HPDE6-E6E7 (cell line): ENCODE measurements around the gene DPPA2.
"Not testable (repeated sequence)": the region's sequence is repeated elsewhere in the genome, so short reads cannot be mapped to it uniquely, and the experiment has no call there.

Source experiments
- DNase-seq: peaks from one replicate; pipeline ENCODE4 v3.0.0; 2011; ENCODE audit warnings: missing footprints; ENCODE audit errors: extremely low spot score

The DPPA2 gene, protein sequence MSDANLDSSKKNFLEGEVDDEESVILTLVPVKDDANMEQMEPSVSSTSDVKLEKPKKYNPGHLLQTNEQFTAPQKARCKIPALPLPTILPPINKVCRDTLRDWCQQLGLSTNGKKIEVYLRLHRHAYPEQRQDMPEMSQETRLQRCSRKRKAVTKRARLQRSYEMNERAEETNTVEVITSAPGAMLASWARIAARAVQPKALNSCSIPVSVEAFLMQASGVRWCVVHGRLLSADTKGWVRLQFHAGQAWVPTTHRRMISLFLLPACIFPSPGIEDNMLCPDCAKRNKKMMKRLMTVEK

GRCh38 chr3:109316162-109316730, at the start of gene DPPA2:
Gene DPPA2, minus strand, starts transcription at chr3:109316517. Its CDS starts 1,975 bp downstream, at chr3:109314542.
- no peak for DNase-seq

DNA sequence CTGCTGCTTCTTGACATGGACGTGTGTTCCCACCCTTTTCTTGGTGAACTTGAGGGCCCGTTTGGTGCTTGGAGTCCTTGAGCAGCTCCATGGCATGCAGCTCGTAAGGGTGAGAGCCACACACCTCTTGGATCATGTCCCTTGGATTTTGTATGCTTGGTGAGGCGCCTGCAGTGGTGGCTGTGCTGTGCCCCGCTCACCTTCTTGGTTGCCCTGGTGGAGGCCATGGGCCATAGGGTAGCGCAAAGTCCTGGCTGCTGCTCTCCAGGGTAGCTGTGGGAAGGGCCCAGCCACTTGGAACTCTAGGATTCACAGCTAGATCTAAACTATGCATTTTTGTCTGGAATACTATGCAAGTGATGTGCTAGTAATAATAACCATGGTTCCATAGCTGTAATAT, 47.8 kb upstream of the DPPA2 start:
- DNase-seq = no peak

GRCh38 chr3:109363634-109364033, 47.3 kb upstream of the DPPA2 start:
- DNase-seq = no peak

DNA sequence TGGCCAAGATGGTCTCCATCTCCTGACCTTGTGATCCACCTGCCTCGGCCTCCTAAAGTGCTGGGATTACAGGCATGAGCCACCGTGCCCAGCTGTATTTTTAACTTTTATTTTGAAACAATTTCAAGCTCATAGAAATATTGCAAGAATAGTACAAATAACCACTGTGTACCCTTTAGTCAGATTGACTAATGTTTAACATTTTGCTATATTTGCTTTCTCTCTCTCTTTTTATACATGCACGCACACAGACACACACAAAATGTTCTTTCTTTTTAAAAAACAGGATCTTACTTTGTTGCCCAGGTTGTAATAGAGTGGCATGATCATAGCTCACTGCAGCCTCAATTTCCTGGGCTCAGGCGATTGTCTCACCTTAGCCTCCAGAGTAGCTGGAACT, 46.5 kb upstream of the DPPA2 start:
- no peak for DNase-seq

GRCh38 chr3:109358809-109359208, 42.5 kb upstream of the DPPA2 start:
- not testable (repeated sequence) for DNase-seq

GRCh38 chr3:109356442-109357155, 40.3 kb upstream of the DPPA2 start:
- DNase-seq = no peak

- no peak for DNase-seq
Measured at GRCh38 chr3:109355625-109356441, 39.5 kb upstream of the DPPA2 start.

DNA sequence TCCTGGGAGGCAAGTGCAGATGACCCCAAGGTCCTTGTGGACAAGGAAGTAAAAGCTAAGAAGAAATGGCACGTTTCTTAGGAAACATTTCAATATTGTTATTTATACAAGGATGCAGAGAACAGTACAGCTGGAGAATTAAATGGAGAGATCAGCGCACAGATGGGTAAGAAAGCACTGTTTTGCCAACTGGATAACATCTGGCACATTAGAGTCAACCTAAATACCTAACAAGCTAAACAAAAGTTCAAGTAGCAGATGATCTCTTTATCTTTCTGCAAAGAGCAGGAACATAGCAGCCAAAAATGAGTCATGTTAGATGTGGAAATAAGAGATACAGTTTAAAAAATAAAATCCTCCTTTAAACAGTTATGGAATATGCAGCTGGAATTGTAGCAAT, 36.7 kb upstream of the DPPA2 start:
- no peak for DNase-seq

DNA sequence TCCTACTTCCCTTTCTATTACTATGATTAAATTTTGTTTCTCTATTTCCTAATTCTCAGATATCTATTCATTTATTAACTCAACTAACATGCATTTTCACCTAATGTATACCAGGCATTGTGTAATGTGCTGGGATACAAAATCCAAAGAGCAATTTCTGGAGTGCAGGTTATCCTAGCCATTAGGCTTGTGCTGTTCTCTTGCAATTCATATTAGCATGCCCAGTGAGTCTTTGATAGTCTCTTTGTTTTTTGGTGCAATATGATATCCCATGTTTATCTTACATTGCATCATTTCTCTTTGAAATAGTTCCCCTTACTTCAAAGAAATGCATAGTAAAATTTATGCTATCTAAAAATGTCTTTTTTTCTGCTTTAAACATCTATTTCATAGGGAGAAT, 34.9 kb upstream of the DPPA2 start:
- no peak for DNase-seq

DNA sequence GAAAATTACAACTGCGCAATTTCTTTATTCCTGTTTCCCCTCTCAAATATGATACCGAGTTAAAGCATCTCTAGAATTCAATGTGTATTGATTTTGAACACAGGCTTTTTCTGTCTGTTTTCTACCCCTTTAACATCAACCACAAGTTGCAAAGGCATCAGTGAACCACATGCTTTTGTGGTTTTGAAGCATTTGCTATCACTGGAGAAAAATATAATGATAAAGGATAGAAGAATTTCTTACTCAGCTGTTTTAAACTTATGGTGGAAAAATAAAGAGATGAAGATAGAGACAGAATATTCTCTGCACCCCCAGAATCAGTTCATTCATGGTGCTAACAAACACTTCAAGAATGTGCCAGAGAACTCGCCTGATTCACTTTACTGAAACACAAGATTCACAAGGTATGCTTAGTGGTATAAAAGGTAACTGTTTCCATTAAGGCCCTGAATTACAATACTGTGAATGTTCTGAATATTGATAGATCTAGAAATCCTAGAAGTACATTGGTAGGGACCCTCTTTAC, 30.5 kb upstream of the DPPA2 start:
- DNase-seq = no peak

DNA sequence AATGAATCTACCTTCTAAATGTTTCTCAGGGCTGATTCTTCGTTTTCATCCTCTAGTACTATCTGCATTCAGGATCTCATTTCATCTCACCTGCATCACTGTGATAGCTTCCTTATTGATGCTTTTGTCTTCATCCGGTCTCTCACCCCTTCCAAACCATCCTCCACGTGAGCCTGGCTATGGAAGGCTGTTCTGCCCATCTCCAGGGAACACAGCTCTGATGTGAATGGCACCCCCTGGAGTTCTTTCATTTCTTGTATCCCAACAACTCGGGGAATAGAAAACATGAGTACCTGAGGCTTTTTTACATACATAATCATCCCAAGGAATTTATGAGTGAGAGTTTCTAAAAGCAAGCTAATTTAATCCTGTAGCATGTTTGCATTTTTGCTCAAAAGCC, 29.8 kb upstream of the DPPA2 start:
- DNase-seq = no peak

DNA sequence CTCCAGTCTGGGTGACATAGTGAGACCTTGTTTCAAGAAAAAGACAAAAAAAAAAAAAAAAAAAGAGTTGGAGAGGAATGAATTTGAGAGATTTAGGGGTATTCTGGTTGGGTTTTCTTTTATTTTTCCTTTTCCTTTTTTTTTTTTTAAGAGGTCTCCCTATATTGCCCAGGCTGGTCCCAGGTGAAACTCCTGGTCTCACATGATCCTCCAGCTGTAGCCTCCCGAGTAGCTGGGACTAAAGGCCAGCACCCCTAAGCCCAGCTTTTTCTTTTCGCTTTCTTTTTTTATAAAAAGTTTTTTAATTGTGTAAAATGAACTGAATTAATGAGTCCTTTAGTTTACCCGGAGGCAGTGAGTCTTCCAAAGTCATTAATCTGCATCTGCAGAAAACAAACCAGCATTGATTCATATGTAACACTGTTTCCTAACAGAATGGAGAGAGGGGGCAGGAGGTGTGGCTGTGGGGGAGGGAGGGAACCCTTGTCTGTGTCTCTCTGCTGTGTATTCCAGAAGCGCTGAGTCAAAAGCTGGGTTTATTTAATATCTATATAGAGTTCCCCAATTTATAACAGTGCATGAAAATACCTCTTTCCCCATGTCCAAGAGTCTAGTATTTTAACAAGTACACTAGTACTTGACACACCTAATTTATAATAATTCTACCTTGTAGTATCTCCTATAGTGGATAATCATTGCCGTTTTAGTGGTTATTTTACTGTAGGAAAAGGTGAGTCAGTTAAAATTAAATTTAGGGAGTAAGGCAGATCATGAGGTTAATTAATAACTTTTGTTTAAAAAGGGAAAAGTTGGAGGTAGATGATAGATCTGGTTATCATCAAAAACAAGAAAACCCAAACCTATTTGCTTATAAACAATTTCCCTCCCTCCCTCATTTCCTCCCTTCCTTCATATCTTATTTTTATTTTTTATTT, 23.7 kb upstream of the DPPA2 start:
- no peak for DNase-seq

DNA sequence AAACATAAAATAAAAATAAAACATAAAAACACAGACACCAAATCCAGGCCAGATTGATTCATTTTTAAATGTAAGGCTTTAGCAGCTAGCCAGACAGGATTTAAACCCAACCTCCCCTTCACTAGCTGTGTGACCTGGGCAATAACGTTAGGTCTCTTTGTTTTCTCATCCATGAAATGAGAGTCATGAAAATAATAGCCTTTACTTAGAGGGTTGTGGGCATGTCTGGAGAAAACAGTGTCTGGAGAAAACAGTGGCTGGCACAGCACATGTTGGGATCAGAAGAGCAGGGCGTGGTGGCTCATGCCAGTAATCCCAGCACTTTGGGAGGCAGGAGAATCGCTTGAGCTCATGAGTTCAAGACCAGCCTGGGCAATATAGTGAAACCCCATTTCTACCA, 22.9 kb upstream of the DPPA2 start:
- DNase-seq = no peak

DNA sequence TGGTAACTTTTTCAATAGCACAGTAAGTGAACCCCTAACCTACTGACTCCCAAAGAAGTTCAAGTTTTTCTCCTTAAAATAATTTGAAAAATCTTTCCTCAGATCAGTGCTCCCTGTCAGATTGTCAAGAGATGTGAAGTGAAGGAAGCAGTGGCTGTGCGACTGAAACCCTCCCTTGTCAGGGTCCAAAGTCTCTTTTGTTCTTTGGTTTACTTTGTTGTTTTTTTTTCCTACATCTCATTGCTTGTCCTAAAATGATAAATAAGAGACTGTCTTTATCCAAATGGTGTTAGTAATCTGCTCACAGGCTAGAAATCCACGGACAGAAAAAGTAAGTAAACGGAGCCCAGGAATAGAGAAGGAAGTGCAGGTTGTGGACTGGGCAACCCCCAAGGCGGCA, 22.0 kb upstream of the DPPA2 start:
- no peak for DNase-seq

DNA sequence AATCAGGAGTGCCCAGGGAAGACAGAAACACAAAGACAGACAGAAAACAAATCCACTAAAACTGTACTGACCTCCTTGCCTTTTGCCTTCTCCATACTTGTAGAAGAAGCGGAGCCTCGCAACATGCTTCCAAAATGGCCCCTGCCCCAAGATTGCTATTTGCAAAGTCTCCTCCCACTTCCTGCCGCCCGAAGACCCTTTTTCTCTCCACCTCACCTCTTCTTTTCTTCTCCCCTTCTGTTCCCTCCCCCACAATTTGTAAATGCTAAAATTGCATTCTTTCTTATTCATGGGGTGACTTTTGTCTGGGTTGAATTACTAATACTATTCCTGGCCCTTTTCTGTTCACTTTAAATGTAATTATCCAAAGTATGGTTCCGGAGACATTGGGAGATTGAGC, 21.1 kb upstream of the DPPA2 start, which contains the start of gene DPPA4:
Gene DPPA4 (minus strand): TSS at position 154 of the 400 bp plus-strand sequence. CDS start 29 bp downstream, at position 125.
- DNase-seq = no peak

DNA sequence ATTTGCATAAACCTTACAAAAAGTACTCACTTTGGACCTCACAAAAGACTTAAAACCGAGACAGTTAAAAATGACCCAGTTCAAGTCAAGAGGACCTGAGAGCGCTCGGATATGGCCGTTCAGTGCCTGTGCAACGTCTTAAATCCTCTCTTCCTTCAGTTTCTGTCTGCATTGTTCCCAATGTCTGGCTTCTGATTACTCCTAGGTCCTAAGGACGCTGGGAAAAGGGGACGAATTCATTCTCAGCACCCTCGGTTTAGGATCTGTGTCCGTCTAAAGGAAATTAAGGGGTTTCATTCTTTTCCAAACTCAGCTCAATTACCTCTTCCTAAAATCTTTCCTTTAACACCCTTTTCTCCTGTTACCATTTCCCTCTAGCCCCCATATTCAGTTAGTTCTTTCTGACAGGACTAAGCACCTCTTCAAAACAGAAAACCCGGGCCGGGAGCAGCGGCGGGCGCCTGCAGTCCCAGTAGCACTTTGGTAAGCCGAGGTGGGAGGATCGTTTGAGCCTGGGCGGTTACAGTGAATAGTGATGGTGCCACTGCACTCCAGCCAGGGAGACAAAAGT, 20.1 kb upstream of the DPPA2 start:
- no peak for DNase-seq

- no peak for DNase-seq
Measured at GRCh38 chr3:109334572-109334971, 18.3 kb upstream of the DPPA2 start.

DNA sequence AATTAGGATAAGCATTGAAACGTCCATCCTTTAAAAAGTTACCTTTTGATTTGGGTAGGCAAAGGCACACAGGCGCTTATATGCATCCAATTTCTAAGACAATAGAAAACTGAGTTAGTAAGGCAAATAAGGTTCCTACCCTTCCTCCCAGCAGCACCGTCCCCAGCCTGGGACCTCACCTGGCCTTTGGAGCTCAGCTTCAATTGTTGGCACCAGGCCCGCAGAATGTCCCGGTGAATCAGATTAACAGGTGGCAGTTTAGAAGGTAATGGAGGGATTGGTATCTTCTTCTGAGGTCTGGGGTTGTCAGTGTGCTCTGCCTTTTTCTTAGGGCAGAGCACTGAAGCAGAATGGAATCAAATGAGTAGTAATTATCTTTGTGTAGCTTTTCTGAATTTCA, 15.4 kb upstream of the DPPA2 start:
- no peak for DNase-seq

DNA sequence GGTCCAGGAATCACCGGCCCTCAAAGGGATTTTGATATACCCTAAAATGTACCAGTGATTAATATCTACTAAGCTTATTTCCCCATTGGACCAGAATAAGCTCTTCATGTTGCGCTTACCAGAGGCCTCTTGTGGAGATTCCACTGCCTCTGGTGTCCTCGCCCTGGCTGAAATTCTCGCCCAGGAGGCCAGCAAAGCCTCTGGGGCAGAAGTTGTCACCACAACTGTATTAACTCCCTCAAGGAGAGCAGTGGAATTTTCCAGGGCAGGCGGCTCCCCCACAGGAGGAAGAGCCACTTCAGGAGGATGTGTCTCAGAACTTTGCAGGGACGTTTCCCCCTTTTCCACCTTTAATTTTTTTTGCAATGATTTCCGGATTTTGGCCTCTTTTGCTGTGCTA, 14.1 kb upstream of the DPPA2 start:
- DNase-seq = no peak

GRCh38 chr3:109328202-109328601, 11.9 kb upstream of the DPPA2 start:
- no peak for DNase-seq
